Astrocyte (in vitro differentiated cells and primary cell): ENCODE results near the gene NR2F2. TPM values are rescaled to one million over a fixed set of nuclear protein-coding genes. Genes with fewer than 3 reads are reported as not detected.

Experiments used
- DNase-seq: peaks from one replicate; pipeline ENCODE4 v3.0.0-alpha.2; 2010; ENCODE audit warnings: low read depth
- FAIRE-seq: peaks from 2 replicates; lab custom pipeline; 2011; peaks lifted over from hg19 to GRCh38; lab: Jason Lieb, UNC
- H2AFZ ChIP-seq: 2 replicates; pipeline ENCODE4 v1.6.0; 2012; ENCODE audit warnings: low read depth, low read length, inconsistent platforms
- H3K27ac ChIP-seq: 2 replicates; pipeline ENCODE4 v1.5.1; 2011; ENCODE audit warnings: low read depth, low read length, inconsistent platforms
- H3K27me3 ChIP-seq: 2 replicates; pipeline ENCODE4 v1.6.0; 2011; ENCODE audit warnings: low read length, inconsistent platforms; ENCODE audit not compliant: insufficient read depth
- H3K36me3 ChIP-seq: 2 replicates; pipeline ENCODE4 v1.5.1; 2011; ENCODE audit warnings: low read length, inconsistent platforms; ENCODE audit not compliant: insufficient read depth
- H3K4me1 ChIP-seq: 2 replicates; pipeline ENCODE4 v1.5.1; 2011; ENCODE audit warnings: low read length, inconsistent platforms; ENCODE audit not compliant: insufficient read depth
- H3K4me2 ChIP-seq: 2 replicates; pipeline ENCODE4 v1.6.0; 2012; ENCODE audit warnings: low read length, inconsistent platforms
- H3K4me3 ChIP-seq: 2 replicates; pipeline ENCODE4 v1.5.1; 2011; ENCODE audit warnings: low read depth, mild to moderate bottlenecking, low read length, inconsistent platforms; ENCODE audit not compliant: insufficient read depth
- H3K79me2 ChIP-seq: 2 replicates; pipeline ENCODE4 v1.6.0; 2012; ENCODE audit warnings: mild to moderate bottlenecking, low read length, inconsistent platforms; ENCODE audit not compliant: insufficient read depth
- H3K9ac ChIP-seq: 2 replicates; pipeline ENCODE4 v1.6.0; 2012; ENCODE audit warnings: mild to moderate bottlenecking, low read length, inconsistent platforms
- H3K9me3 ChIP-seq: 2 replicates; pipeline ENCODE4 v1.5.1; 2012; ENCODE audit warnings: low read depth, mild to moderate bottlenecking, low read length, inconsistent platforms; ENCODE audit not compliant: insufficient read depth
- H4K20me1 ChIP-seq: 2 replicates; pipeline ENCODE4 v1.6.0; 2012; ENCODE audit warnings: low read length, inconsistent platforms; ENCODE audit not compliant: insufficient read depth
- H3K27ac Mint-ChIP-seq: one replicate; pipeline ENCODE4 v1.8.0; 2021; ENCODE audit warnings: mild to moderate bottlenecking, mixed read lengths; ENCODE audit not compliant: unreplicated experiment
- H3K27me3 Mint-ChIP-seq: one replicate; pipeline ENCODE4 v1.8.0; 2021; ENCODE audit warnings: low read depth, mixed read lengths; ENCODE audit not compliant: unreplicated experiment
- H3K36me3 Mint-ChIP-seq: one replicate; pipeline ENCODE4 v1.8.0; 2021; ENCODE audit warnings: low read depth, mixed read lengths; ENCODE audit not compliant: unreplicated experiment
- H3K4me1 Mint-ChIP-seq: one replicate; pipeline ENCODE4 v1.8.0; 2021; ENCODE audit warnings: low read depth, mixed read lengths; ENCODE audit not compliant: unreplicated experiment
- H3K4me3 Mint-ChIP-seq: one replicate; pipeline ENCODE4 v1.8.0; 2021; ENCODE audit warnings: mild to moderate bottlenecking, moderate library complexity, mixed read lengths; ENCODE audit not compliant: unreplicated experiment
- H3K9me3 Mint-ChIP-seq: one replicate; pipeline ENCODE4 v1.8.0; 2021; ENCODE audit warnings: mild to moderate bottlenecking, mixed read lengths; ENCODE audit not compliant: unreplicated experiment
- CTCF ChIP-seq: IDR thresholded peaks from 2 replicates; pipeline ENCODE4 v1.5.1; 2011; ENCODE audit warnings: low read depth, mild to moderate bottlenecking, inconsistent platforms, low read length, moderate library complexity; ENCODE audit not compliant: insufficient read depth
- EZH2 ChIP-seq: IDR thresholded peaks from 2 replicates; pipeline ENCODE4 v1.6.1; 2012; ENCODE audit warnings: mild to moderate bottlenecking, low read length, inconsistent platforms; ENCODE audit not compliant: insufficient read depth
- total RNA-seq: library from RNA; stranded (reverse); gene quantifications from 2 replicates; pipeline ENCODE4 v1.2.1, GENCODE V29; 2021

Gene NR2F2
- total RNA-seq, 1 donor from 2014 or later = 75.8 TPM

GRCh38 chr15:96285729-96286254, 44.7 kb upstream of the NR2F2 start:
- Mint-ChIP-seq H3K4me3 (peak overlapping the region; percentile 47), H3K9me3 (peaks cover 2% of the 10 kb centered on the region), H3K27ac (peak overlapping the region; percentile 99), H3K36me3 (peaks cover 17% of the 10 kb centered on the region), H3K4me1 (peaks cover 26% of the 10 kb centered on the region), H3K27me3 (no peaks in the 10 kb centered on the region)
- Histone ChIP-seq H3K4me1 (peaks cover 14% of the 10 kb centered on the region), H3K27me3 (no peaks in the 10 kb centered on the region), H3K79me2 (peaks cover 11% of the 10 kb centered on the region), H3K9me3 (no peaks in the 10 kb centered on the region), H3K27ac (peak overlapping the region; percentile 88), H3K9ac (peak overlapping the region; percentile 42), H2AFZ (peak overlapping the region; percentile 14), H4K20me1 (no peaks in the 10 kb centered on the region), H3K4me3 (no peak overlapping the region), H3K4me2 (peak overlapping the region; percentile 80), H3K36me3 (peaks cover 7% of the 10 kb centered on the region)
- FAIRE-seq = no peak
- no peak for TF ChIP-seq EZH2
- TF ChIP-seq CTCF = no peak
- DNase-seq = no peak

GRCh38 chr15:96290679-96291078, 39.8 kb upstream of the NR2F2 start:
- H3K4me1 ChIP-seq = peaks cover 11% of the 10 kb centered on the region
- Mint-ChIP-seq H3K9me3 (no peaks in the 10 kb centered on the region), H3K36me3 (peaks cover 6% of the 10 kb centered on the region), H3K4me3 (no peak overlapping the region), H3K27ac (no peak overlapping the region), H3K4me1 (peaks cover 12% of the 10 kb centered on the region), H3K27me3 (no peaks in the 10 kb centered on the region)
- no peak overlapping the region for H2AFZ ChIP-seq
- TF ChIP-seq CTCF (no peak), EZH2 (no peak)
- H3K79me2 ChIP-seq = peaks cover 2% of the 10 kb centered on the region
- FAIRE-seq (no peak), DNase-seq (no peak)
- no peaks in the 10 kb centered on the region for H3K27me3 ChIP-seq
- no peak overlapping the region for H3K27ac ChIP-seq
- H3K9me3 ChIP-seq = no peaks in the 10 kb centered on the region
- H4K20me1 ChIP-seq = no peaks in the 10 kb centered on the region
- peaks cover 4% of the 10 kb centered on the region for H3K36me3 ChIP-seq
- no peak overlapping the region for H3K4me2 ChIP-seq
- no peak overlapping the region for H3K9ac ChIP-seq
- no peak overlapping the region for H3K4me3 ChIP-seq

- H3K9ac ChIP-seq = no peak overlapping the region
- no peak overlapping the region for H3K27ac ChIP-seq
- no peaks in the 10 kb centered on the region for H3K27me3 ChIP-seq
- H3K4me1 ChIP-seq = peaks cover 21% of the 10 kb centered on the region
- peaks cover 4% of the 10 kb centered on the region for H3K36me3 ChIP-seq
- H3K4me2 ChIP-seq = no peak overlapping the region
- H3K9me3 ChIP-seq = no peaks in the 10 kb centered on the region
- FAIRE-seq = no peak
- Mint-ChIP-seq H3K4me3 (no peak overlapping the region), H3K4me1 (peaks cover 1% of the 10 kb centered on the region), H3K9me3 (peaks cover 8% of the 10 kb centered on the region), H3K36me3 (peaks cover 4% of the 10 kb centered on the region), H3K27ac (no peak overlapping the region), H3K27me3 (no peaks in the 10 kb centered on the region)
- no peak overlapping the region for H3K4me3 ChIP-seq
- no peak overlapping the region for H2AFZ ChIP-seq
- H3K79me2 ChIP-seq = peaks cover 5% of the 10 kb centered on the region
- no peak for TF ChIP-seq EZH2
- no peak for TF ChIP-seq CTCF
- DNase-seq = no peak
- H4K20me1 ChIP-seq = no peaks in the 10 kb centered on the region
Measured at GRCh38 chr15:96292635-96293034, 37.9 kb upstream of the NR2F2 start.
